DOHH2 (cell line): Measurements from ENCODE around the gene SLC4A1.

ENCODE experiments used
- H3F3A ChIP-seq: fragments of 200-600 bp; sonication (generic), shearing (Covaris generic); 2 replicates; pipeline ENCODE4 v1.6.0; 2016; ENCODE audit warnings: antibody characterized with exemption, mild to moderate bottlenecking; ENCODE audit not compliant: control insufficient read depth, insufficient read depth
- H3K27ac ChIP-seq: fragments of 200-600 bp; sonication (generic); 2 replicates; pipeline ENCODE4 v1.5.1; 2014; ENCODE audit warnings: low read depth, mild to moderate bottlenecking, low read length, moderate library complexity
- H3K27me3 ChIP-seq: fragments of 200-600 bp; sonication (generic); 2 replicates; pipeline ENCODE4 v1.6.1; 2014; ENCODE audit warnings: mild to moderate bottlenecking, low read length, mixed read lengths; ENCODE audit not compliant: control insufficient read depth
- H3K36me3 ChIP-seq: fragments of 200-600 bp; sonication (generic); 2 replicates; pipeline ENCODE4 v1.6.1; 2014; ENCODE audit warnings: mild to moderate bottlenecking, low read length, moderate library complexity, mixed read lengths; ENCODE audit not compliant: control insufficient read depth
- H3K4me1 ChIP-seq: fragments of 200-600 bp; sonication (generic); 2 replicates; pipeline ENCODE4 v1.6.1; 2014; ENCODE audit warnings: mild to moderate bottlenecking, low read length, mixed read lengths; ENCODE audit not compliant: control insufficient read depth
- H3K4me2 ChIP-seq: fragments of 200-600 bp; sonication (generic); 2 replicates; pipeline ENCODE4 v1.6.0; 2014; ENCODE audit warnings: mild to moderate bottlenecking, low read length, moderate library complexity
- H3K4me3 ChIP-seq: fragments of 200-600 bp; sonication (generic); 2 replicates; pipeline ENCODE4 v1.5.1; 2014; ENCODE audit warnings: mild to moderate bottlenecking, low read length, mixed read lengths
- H3K79me2 ChIP-seq: fragments of 200-600 bp; sonication (generic); 2 replicates; pipeline ENCODE4 v1.6.1; 2014; ENCODE audit warnings: mild to moderate bottlenecking, low read length, mixed read lengths; ENCODE audit not compliant: control insufficient read depth
- H3K9me2 ChIP-seq: fragments of 200-600 bp; sonication (generic); replicated peaks from 2 replicates; pipeline ENCODE4 v1.6.1; 2014; ENCODE audit warnings: mild to moderate bottlenecking, low read length, mixed read lengths; ENCODE audit not compliant: control insufficient read depth
- H3K9me3 ChIP-seq: fragments of 200-600 bp; sonication (generic); 2 replicates; pipeline ENCODE4 v1.6.1; 2014; ENCODE audit warnings: antibody characterized with exemption, low read length, mixed read lengths; ENCODE audit not compliant: control insufficient read depth, insufficient read depth
- H4K20me1 ChIP-seq: fragments of 200-600 bp; sonication (generic); 2 replicates; pipeline ENCODE4 v1.6.0; 2014; ENCODE audit warnings: low read depth, mild to moderate bottlenecking, antibody characterized with exemption, low read length, moderate library complexity; ENCODE audit not compliant: control insufficient read depth, insufficient read depth
- CTCF ChIP-seq: fragments of 200-600 bp; sonication (generic); IDR thresholded peaks from one replicate; pipeline ENCODE4 v1.5.1; 2014; ENCODE audit warnings: antibody characterized with exemption, mild to moderate bottlenecking, low read depth, low read length; ENCODE audit not compliant: poor library complexity, severe bottlenecking
- EZH2phosphoT487 ChIP-seq: fragments of 200-600 bp; sonication (generic); IDR thresholded peaks from 2 replicates; pipeline ENCODE4 v1.6.1; 2017; ENCODE audit warnings: borderline replicate concordance, mild to moderate bottlenecking, antibody characterized with exemption, low read length, moderate library complexity, mixed read lengths

SLC4A1 gene

GRCh38 chr17:44314869-44315661 lies 47.1 kb upstream of the SLC4A1 start:
- TF ChIP-seq CTCF (no peak), EZH2phosphoT487 (no peak)
- H3K9me3 ChIP-seq, result no peaks in the 10 kb centered on the region
- no peaks in the 10 kb centered on the region for H3K9me2 ChIP-seq
- no peaks in the 10 kb centered on the region for H3K79me2 ChIP-seq
- peaks cover 24% of the 10 kb centered on the region for H3K27me3 ChIP-seq
- H3F3A ChIP-seq, result peaks cover 3% of the 10 kb centered on the region; the same call in 1 of the 2 replicates
- peaks cover 20% of the 10 kb centered on the region for H3K4me1 ChIP-seq
- peak overlapping the region; percentile 61 for H3K4me3 ChIP-seq
- H3K27ac ChIP-seq, result no peak overlapping the region
- H3K36me3 ChIP-seq, result peaks cover 12% of the 10 kb centered on the region
- H4K20me1 ChIP-seq, result peaks cover 3% of the 10 kb centered on the region
- H3K4me2 ChIP-seq, result peak overlapping the region; percentile 69

- Histone ChIP-seq H3K36me3 (peaks cover 6% of the 10 kb centered on the region; the same call in 1 of the 2 replicates), H3K4me3 (no peak overlapping the region; the same call in 1 of the 2 replicates), H4K20me1 (peaks cover 3% of the 10 kb centered on the region), H3K27me3 (peaks cover 24% of the 10 kb centered on the region), H3F3A (peaks cover 3% of the 10 kb centered on the region; the same call in 1 of the 2 replicates), H3K4me2 (peak overlapping the region; percentile 69), H3K9me2 (no peaks in the 10 kb centered on the region), H3K79me2 (no peaks in the 10 kb centered on the region), H3K27ac (no peak overlapping the region), H3K9me3 (no peaks in the 10 kb centered on the region), H3K4me1 (peaks cover 24% of the 10 kb centered on the region)
- TF ChIP-seq EZH2phosphoT487 (no peak), CTCF (no peak)
Measured at GRCh38 chr17:44314524-44314868, 46.6 kb upstream of the SLC4A1 start.

- no peak overlapping the region for H3K4me2 ChIP-seq
- peaks cover 24% of the 10 kb centered on the region for H3K27me3 ChIP-seq
- H3K4me1 ChIP-seq, result peaks cover 27% of the 10 kb centered on the region
- no peak overlapping the region for H3K27ac ChIP-seq
- no peak overlapping the region for H3K4me3 ChIP-seq
- H4K20me1 ChIP-seq, result peaks cover 3% of the 10 kb centered on the region
- H3F3A ChIP-seq, result peaks cover 3% of the 10 kb centered on the region; the same call in 1 of the 2 replicates
- TF ChIP-seq EZH2phosphoT487 (no peak), CTCF (no peak)
- no peaks in the 10 kb centered on the region for H3K9me3 ChIP-seq
- H3K9me2 ChIP-seq, result no peaks in the 10 kb centered on the region
- H3K36me3 ChIP-seq, result peaks cover 3% of the 10 kb centered on the region; the same call in 1 of the 2 replicates
- no peaks in the 10 kb centered on the region for H3K79me2 ChIP-seq
Measured at GRCh38 chr17:44314031-44314430, 46.1 kb upstream of the SLC4A1 start.
